OCI-LY7 (cell line): ENCODE results near the gene PLA2G4B. TPM values are rescaled to one million over a fixed set of nuclear protein-coding genes. Genes with fewer than 3 reads are reported as not detected.

Experiments used
- BruUV-seq: library from RNA; stranded (reverse); fragments of 400-500 nt; replicated peaks from 2 replicates; lab custom pipeline; 2021; lab: Mats Ljungman, UMichigan
- CTCF ChIA-PET: fragments of 300-600 bp; sonication (Branson Sonifier 250); formaldehyde crosslinking; loops from one replicate; lab custom pipeline; 2022; ENCODE audit warnings: antibody characterized with exemption; ENCODE audit not compliant: unreplicated experiment; lab: Charles Lee
- POLR2A ChIA-PET: fragments of 300-600 bp; sonication (Branson Sonifier 250); formaldehyde crosslinking; loops from one replicate; lab custom pipeline; 2022; ENCODE audit warnings: antibody characterized with exemption; lab: Charles Lee
- DNase-seq: peaks from one replicate; pipeline ENCODE4 v3.0.0-alpha.2; 2015; ENCODE audit warnings: low spot score
- H2AFZ ChIP-seq: fragments of 200-600 bp; sonication (generic), shearing (Covaris generic); 2 replicates; pipeline ENCODE4 v1.6.1; 2014; ENCODE audit warnings: mild to moderate bottlenecking, antibody characterized with exemption, low read length, moderate library complexity
- H3K27ac ChIP-seq: fragments of 200-600 bp; sonication (generic); 2 replicates; pipeline ENCODE4 v1.5.1; 2014; ENCODE audit warnings: mixed run types, low read depth, mild to moderate bottlenecking, moderate library complexity, low read length, inconsistent platforms; ENCODE audit not compliant: poor library complexity, severe bottlenecking
- H3K36me3 ChIP-seq: fragments of 200-600 bp; sonication (generic); 2 replicates; pipeline ENCODE4 v1.6.1; 2014; ENCODE audit warnings: mild to moderate bottlenecking, antibody characterized with exemption, low read length, moderate library complexity, mixed read lengths; ENCODE audit not compliant: insufficient read depth
- H3K4me1 ChIP-seq: fragments of 200-600 bp; sonication (generic); 2 replicates; pipeline ENCODE4 v1.5.1; 2014; ENCODE audit warnings: mild to moderate bottlenecking, low read length; ENCODE audit not compliant: insufficient read depth, poor library complexity, severe bottlenecking
- H3K4me2 ChIP-seq: fragments of 200-600 bp; sonication (generic); 2 replicates; pipeline ENCODE4 v1.6.1; 2014; ENCODE audit warnings: mild to moderate bottlenecking, low read length
- H3K4me3 ChIP-seq: fragments of 200-600 bp; sonication (generic); 2 replicates; pipeline ENCODE4 v1.5.1; 2014; ENCODE audit warnings: mild to moderate bottlenecking, low read depth, low read length; ENCODE audit not compliant: poor library complexity, severe bottlenecking
- H3K79me2 ChIP-seq: fragments of 200-600 bp; sonication (generic); 2 replicates; pipeline ENCODE4 v1.6.1; 2016; ENCODE audit warnings: low read depth, mild to moderate bottlenecking, low read length, moderate library complexity, mixed read lengths; ENCODE audit not compliant: insufficient read depth
- H3K9me2 ChIP-seq: fragments of 200-600 bp; sonication (generic); 2 replicates; pipeline ENCODE4 v1.6.1; 2016; ENCODE audit warnings: mild to moderate bottlenecking, low read length, mixed read lengths; ENCODE audit not compliant: insufficient read depth
- H3K9me3 ChIP-seq: fragments of 200-600 bp; sonication (generic); 2 replicates; pipeline ENCODE4 v1.6.1; 2014; ENCODE audit warnings: mild to moderate bottlenecking, mixed run types, low read length, mixed read lengths
- H4K20me1 ChIP-seq: fragments of 200-600 bp; sonication (generic); 2 replicates; pipeline ENCODE4 v1.6.1; 2014; ENCODE audit warnings: mild to moderate bottlenecking, antibody characterized with exemption, low read length, moderate library complexity, mixed read lengths; ENCODE audit not compliant: insufficient read depth
- EZH2phosphoT487 ChIP-seq: fragments of 200-600 bp; sonication (generic); IDR thresholded peaks from 2 replicates; pipeline ENCODE4 v1.6.1; 2018; ENCODE audit warnings: low read depth, borderline replicate concordance, mild to moderate bottlenecking, mixed run types, antibody characterized with exemption, low read length, moderate library complexity, mixed read lengths
- intact Hi-C: fragments of 100-400 bp; cut with micrococcal nuclease; formaldehyde crosslinking; loops from one replicate; pipeline ENCODE4 v1.10.0; 2022; ENCODE audit not compliant: unreplicated experiment
- total RNA-seq, 2 experiments: library from RNA; depleted of rRNA in 1 of 2; stranded (reverse); fragments of >200 nt in 1 of 2; shearing (Covaris generic) in 1 of 2; gene quantifications; 2 replicates each; pipeline ENCODE4 v1.2.3, GENCODE V29; 2014 to 2022
- TF ChIP-seq, protein P1 (sequence below): fragments of 200-600 bp; sonication (generic); conservative IDR thresholded peaks from 2 replicates; pipeline ENCODE4 v1.5.1; 2014; ENCODE audit warnings: mild to moderate bottlenecking, antibody characterized with exemption, low read length, moderate library complexity, mixed read lengths

Gene PLA2G4B
- total RNA-seq, 2 experiments from 2014 or later = 9.5 to 11.1 TPM

DNA sequence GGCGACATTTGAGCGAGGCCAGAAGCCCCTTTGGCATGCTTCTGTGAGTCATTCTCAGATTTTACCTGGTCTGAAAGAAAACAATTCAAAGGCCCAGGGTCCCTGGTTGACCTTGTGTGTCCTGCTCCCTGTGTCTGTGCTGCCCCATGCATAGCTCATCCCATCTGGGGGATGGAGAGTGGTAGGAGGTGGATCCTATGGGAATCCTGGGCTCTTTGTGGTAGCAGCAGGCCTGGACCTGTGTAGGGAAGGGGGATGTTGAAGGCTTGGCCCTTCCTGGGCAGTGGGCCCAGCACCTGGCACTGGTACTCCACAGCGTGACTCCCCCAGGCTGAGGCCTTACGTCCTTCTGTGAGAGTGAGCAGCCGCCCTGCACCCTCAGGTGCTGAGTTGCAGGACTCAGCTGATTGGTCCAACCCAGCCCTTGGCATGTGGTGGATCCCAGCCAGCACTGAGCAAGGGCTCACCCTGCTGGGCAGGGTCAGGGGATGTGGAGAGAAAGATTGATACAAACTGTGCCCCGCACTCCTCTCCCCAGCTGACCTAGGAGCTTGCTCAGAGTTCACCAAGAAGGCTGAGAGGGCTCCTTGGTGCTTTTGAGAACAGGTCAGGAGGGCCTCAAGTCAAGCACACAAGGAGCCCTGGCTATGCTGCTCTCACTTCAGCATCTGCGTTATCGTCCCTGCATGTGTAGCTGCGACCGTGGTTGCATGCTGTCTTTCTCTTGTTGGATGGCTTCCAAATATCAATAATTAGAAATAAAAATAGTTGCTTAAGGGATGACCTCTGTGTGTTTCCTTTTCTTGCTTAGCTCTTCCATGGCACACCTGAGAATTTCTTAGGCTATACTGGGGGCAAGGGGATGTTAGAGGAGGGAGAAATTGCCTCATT is 32.1 kb upstream of the PLA2G4B start:
- Histone ChIP-seq H2AFZ (no peak overlapping the region), H3K79me2 (no peaks in the 10 kb centered on the region), H3K4me1 (peaks cover 16% of the 10 kb centered on the region), H3K4me2 (no peak overlapping the region), H3K9me2 (no peaks in the 10 kb centered on the region), H3K27ac (no peak overlapping the region), H3K36me3 (peaks cover 3% of the 10 kb centered on the region), H3K4me3 (no peak overlapping the region), H3K9me3 (peaks cover 6% of the 10 kb centered on the region), H4K20me1 (no peaks in the 10 kb centered on the region)
- ChIA-PET POLR2A (interaction anchor here (0.6 to 0.9 kb wide), 2 partner anchors 23 to 274 kb away, joined by 3 to 4 read pairs; no protein-coding TSS in a partner anchor), CTCF (interaction anchor here (1.0 kb wide), 1 partner anchor 34 kb away, joined by 3 read pairs; no protein-coding TSS in a partner anchor)
- intact Hi-C loops = no loop called here
- DNase-seq = no peak
- no TSS peak for BruUV-seq
- TF ChIP-seq, protein P1, sequence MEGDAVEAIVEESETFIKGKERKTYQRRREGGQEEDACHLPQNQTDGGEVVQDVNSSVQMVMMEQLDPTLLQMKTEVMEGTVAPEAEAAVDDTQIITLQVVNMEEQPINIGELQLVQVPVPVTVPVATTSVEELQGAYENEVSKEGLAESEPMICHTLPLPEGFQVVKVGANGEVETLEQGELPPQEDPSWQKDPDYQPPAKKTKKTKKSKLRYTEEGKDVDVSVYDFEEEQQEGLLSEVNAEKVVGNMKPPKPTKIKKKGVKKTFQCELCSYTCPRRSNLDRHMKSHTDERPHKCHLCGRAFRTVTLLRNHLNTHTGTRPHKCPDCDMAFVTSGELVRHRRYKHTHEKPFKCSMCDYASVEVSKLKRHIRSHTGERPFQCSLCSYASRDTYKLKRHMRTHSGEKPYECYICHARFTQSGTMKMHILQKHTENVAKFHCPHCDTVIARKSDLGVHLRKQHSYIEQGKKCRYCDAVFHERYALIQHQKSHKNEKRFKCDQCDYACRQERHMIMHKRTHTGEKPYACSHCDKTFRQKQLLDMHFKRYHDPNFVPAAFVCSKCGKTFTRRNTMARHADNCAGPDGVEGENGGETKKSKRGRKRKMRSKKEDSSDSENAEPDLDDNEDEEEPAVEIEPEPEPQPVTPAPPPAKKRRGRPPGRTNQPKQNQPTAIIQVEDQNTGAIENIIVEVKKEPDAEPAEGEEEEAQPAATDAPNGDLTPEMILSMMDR = no peak
- TF ChIP-seq EZH2phosphoT487 = no peak

DNA sequence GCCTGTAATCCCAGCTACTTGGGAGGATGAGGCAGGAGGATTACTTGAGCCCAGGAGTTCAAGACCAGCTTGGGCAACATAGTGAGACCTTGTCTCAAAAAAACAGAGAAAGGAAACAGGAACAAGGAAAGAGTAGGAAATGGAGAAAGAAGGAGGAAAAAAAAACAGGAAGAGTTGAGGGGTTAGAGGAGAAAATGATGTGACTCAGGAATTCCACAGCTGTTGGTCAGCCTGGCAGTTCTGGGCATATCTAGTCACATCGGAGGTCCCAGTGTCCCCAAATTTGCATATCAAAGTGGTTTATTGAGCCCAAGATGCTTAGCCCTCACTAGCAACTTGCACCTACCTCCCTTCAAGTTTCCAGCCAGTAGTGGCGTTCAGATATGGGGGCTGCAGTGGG is 29.5 kb upstream of the PLA2G4B start:
- intact Hi-C loops = no loop called here
- Histone ChIP-seq H2AFZ (no peak overlapping the region), H4K20me1 (no peaks in the 10 kb centered on the region), H3K79me2 (no peaks in the 10 kb centered on the region), H3K4me1 (peaks cover 16% of the 10 kb centered on the region), H3K4me2 (no peak overlapping the region), H3K4me3 (no peak overlapping the region), H3K9me2 (no peaks in the 10 kb centered on the region), H3K9me3 (no peaks in the 10 kb centered on the region), H3K36me3 (no peaks in the 10 kb centered on the region), H3K27ac (no peak overlapping the region)
- CTCF ChIA-PET = interaction anchor here (5.2 kb wide), 1 partner anchor 36 kb away, joined by 67 read pairs; the partner anchor contains the start of gene MAPKBP1
- POLR2A ChIA-PET = interaction anchor here (1.0 to 2.4 kb wide), 3 partner anchors 17 to 35 kb away, joined by 3 to 22 read pairs (median 4); partner anchors contain the start of gene MAPKBP1
- TF ChIP-seq EZH2phosphoT487 = no peak
- TF ChIP-seq, protein P1 = no peak
- BruUV-seq = no TSS peak
- DNase-seq = no peak
